HG02885 (cell line): ENCODE results near the gene FBXW8.
"Not testable (repeated sequence)": the region's sequence is repeated elsewhere in the genome, so short reads cannot be mapped to it uniquely, and the experiment has no call there.

Experiments
- ATAC-seq: cut with Tn5 transposase; IDR thresholded peaks from one replicate; pipeline ENCODE4 v1.9.1; 2021; ENCODE audit warnings: mild to moderate bottlenecking; ENCODE audit not compliant: unreplicated experiment, poor library complexity

Gene FBXW8

DNA sequence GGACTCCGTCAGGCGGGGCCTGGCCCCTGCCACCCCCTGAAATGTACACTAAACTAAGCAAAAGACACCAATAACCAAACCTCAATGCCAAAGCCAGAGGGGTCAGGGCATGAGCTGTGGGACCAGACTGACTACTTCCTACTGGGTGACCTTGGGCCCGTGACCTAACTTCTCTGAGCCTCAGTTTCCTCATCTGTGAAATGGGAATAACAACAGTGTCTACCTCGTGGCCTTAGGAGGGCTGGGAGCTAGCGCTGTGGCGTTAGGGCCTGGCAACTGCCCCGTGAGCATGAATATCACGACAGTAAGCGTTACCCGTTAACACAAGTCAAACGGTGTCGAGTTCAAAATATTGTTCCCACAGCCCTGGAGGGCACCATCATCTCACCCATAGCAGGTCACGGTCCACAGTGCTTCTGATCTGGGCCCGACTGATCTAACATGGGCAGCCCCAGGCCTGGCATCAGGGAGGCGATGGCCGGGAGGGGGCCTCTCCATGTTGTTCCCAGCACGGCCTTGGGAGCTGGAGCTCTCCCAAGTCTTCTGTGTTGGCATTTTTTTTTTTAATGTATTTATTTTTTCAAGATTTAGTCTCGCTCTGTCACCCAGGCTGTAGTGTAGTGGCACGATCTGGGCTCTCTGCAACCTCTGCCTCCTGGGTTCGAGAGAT lies 136.2 kb downstream of the FBXW8 start:
- ATAC-seq, result no peak

DNA sequence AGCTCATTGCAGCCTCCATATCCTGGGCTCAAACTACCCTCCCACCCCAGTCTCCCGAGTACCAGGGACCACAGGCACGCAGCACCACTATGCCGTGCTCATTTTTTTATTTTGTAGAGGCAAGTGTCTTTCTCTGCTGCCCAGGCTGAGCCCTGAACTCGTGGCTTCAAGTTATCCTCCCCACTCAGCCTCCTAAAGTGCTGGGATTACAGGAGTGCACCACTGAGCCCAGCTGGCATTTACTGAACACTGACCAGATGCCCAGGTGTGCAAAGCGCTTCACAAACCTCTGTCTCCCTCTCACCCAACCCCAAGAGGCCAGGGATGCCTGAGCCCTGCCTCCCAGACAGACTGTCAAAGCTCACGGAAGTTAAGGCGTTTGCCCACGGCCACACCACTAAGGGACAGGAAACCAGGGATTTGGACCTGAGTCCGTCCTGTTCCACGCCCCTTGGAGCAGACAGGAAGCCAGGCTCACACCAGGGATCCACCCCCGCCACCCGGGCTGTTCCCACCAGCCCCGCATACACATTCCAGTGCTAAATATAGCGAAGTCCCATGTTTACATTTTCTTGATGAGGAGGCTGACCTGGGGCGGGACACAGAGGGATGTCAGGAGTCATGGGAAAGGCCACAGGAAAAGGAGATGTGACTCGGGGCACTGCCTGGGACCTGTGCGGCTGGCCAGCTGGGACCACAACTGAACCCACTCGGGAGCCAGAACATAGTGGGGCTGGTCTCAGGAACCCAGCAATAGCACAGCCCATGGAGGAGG lies 137.2 kb downstream of the FBXW8 start:
- no peak for ATAC-seq

DNA sequence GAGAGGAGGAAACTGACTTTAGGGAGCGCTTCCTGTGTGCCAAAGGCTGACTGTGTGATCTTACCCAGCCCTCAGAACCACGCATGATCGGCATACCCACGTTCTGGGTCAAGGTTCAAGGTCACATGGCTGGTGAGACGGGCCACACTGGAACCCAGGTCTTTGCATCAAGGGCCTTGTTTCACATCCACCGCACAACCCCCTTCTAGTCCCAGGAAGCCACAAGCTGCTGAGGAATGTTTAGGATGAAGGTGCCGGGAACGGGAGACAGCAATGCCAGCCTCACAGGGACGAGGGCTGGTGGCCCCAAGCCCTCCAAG lies 137.8 kb downstream of the FBXW8 start:
- ATAC-seq, result no peak

DNA sequence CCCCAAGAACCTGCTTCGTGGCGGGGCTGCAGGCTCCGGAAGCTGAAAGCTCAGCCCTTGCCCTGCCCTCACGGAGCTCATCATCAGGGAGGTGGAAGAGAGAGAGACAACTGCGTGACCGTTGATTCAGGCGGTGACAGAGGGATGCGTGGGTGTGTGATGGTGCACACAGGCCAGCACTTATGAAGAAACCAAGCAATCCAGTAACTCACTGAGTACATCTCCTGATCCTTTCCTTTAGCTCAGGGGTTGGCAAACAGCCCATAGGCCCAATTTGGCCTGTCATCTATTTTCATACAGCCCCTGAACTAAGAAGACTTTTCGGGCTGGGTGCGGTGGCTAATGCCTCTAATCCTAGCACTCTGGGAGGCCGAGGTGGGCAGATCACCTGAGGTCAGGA lies 138.5 kb downstream of the FBXW8 start:
- ATAC-seq, result no peak

DNA sequence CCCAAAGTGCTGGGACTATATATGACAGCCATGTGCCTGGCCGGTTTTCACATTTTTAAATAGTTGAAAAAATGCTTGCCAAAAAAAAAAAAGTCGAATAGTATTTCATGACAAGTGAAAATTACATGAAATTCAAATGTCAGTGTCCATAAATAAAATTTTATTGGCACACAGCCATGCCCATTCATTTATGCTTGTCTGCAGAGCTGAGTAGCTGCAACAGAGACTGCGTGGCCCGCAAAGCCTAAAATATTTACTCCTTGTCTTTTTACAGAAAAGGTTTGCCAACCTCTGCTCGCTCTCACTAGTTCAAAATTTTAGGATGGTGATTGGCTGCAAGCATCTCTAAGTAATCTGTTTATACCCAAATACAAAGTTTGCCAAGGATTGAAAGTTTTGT lies 139.3 kb downstream of the FBXW8 start:
- ATAC-seq, result no peak

DNA sequence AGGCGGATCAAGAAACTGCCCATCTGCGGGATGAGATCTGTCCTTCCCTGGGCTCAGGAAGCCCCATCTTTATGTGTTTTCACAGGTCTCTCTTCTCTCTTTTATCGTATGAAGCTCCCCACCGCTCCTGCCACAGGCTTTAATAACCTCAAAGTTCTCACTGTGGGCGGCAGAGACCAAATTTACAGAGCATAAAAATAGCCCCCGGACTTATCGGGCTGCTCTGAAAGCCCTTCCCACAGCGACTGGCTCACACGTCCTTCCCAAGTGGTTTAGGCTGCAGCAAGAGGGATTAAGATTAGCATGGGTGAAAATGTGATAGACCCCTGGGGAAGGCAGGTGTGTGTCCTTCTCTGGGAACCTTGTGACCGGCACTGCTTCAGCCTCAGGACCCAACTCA lies 140.6 kb downstream of the FBXW8 start:
- no peak for ATAC-seq

DNA sequence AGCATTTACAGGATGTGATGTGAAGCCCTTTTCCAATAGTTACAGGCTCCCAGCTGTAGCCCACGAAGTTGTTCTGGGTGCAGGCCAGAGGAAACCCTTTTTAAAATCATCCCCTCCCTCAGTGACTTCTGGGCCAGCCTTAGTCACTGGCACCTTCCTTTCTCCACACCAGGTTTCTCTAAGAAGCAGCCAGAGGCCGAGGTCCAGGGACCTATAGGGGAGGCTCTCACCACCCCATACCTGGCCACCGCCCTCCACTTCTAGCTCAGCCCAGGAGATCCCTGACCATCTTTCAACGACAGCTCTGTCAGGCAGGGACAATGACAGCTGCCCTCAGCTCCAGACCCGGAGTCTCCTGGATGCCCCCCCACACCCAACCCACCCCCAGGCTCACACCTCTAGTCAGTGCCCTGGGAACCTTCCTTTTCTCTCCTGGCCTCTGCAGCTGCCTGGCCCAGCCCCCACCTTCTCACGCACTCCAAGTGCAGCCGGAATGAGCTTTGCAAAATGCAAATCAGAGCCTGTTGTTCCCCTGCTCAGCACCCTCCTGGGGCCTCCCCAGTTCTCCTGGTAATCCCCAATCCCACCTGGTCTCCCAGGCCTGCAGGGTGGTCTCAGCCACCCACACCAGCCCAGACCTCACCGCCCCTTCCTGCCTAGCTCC lies 141.8 kb downstream of the FBXW8 start:
- no peak for ATAC-seq

DNA sequence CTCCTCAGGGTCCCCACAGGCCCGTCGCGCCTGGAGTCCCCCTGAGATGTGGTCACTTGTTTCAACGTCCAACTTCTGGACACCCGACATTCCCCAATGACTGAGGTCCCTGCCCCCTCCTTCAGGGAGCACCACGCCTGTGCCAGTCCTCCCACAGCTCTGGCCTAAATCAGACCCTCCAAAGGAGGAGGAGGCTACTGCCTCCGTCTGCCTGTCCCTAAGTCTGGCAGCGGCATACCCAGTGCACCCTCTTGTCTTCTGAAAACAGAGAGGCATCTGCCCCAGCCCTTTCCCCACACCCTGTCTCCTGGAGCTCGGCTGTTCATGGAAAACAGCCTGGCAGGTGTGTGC lies 142.3 kb downstream of the FBXW8 start:
- ATAC-seq, result no peak

DNA sequence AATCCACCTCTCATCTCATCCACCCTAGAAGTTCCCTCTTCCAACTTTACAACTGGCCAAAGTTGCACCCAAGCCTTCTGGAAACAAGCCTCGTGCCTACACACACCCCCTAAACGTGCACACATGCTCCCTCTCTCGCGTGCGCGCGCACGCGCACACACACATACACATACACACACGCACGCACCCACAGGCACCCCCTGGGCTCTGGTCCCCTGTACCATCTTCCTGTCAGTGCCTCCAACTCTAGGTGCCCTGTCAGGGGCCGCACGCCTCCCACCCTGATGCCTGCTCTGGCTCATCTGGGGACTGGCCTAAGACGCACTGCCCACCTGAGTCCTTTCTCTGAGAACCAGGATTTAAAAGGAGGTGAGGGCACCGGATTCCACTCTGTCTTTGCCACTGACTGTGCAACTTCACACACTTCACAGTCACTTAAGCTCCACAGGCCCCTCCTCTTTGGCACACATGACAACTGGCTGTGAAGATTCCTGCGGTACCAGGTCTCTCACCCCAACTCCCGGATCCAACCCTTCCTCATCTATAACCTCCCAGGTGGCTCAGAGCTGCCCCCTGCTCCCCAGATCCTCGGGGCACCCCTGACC lies 142.9 kb downstream of the FBXW8 start:
- ATAC-seq, result no peak

DNA sequence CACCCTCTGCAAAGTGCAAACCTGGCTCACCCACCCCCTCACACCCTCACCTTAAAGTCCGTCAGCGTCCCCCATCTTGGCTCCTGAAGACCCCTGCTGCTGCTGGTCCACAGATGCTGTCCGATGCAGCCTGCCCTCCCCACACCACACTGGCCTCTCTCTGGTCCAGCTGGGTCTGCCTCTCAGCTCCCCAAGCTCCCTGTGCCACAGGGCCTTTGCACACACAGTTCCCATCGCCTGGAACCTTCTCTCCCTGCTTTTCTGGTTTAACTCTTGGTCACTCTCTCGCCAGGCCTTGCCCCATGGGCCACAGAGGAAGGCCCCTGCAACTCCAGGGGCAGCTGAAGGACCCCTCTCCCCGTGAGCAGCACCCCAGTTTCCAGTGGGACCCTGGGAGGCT lies 143.5 kb downstream of the FBXW8 start:
- ATAC-seq, result no peak

DNA sequence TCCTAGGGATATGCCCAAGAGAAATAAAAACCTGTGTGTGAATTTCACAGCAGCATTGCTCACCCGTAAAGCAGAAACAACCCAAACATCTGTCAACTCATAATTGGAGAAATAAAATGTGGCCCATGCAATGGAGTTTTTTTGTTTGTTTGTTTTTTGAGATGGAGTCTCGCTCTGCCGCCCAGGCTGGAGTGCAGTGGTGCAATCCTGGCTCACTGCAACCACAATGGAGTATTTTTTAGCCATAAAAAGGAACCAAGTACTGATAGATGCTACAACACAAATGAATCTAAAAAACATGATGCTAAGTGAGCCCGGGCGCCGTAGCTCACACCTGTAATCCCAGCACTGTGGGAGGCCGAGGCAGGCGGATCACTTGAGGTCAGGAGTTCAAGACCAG lies 146.9 kb downstream of the FBXW8 start:
- ATAC-seq, result not testable (repeated sequence)

DNA sequence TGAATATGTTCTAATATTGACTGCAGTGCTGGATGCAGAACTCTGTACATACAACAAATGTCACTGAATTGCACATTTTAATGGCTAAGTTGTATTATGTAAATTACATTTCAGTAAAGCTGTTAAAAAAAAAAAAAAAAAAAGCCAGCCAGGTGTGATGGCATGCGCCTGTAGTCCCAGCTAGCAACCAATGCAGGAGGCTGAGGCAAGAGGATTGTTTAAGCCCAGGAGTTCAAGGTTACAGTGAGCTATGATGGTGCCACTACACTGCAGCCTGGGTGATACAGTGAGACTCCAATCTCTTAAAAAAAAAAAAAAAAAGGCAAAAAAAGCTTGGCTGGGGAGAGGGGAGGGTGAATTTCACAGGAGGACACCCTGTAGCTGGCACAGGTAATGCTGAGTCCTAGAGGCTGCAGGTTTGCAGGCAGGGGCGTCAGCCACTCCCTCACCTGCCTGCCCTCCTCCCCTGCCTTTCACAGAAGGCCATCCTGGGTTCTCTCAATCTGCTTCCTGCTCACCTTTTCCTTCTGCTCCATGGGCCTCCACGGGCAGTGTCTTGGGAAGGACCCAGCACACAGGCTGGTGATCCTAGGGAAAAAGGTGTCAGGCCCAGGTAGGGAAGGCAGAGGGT lies 147.8 kb downstream of the FBXW8 start:
- no peak for ATAC-seq

DNA sequence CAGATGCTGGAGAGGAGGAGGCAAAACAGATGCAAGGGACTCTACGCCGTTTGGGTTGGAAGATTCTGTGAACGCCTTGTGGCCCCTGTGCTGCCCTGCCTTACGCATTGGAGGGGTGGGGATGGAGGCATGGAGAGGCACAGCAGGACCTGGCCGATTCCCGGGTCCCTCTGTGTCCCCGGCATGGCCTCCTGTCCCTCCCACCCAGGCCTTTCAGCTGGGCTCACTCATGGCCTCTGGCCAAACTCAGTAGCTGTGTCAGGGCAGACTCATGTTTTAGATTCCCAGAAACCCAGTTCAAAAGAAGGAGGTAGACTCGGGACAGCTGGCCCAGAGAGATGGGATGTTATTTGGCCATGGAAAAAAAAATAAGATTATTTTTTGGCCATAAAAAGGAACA lies 148.4 kb downstream of the FBXW8 start:
- ATAC-seq, result no peak

DNA sequence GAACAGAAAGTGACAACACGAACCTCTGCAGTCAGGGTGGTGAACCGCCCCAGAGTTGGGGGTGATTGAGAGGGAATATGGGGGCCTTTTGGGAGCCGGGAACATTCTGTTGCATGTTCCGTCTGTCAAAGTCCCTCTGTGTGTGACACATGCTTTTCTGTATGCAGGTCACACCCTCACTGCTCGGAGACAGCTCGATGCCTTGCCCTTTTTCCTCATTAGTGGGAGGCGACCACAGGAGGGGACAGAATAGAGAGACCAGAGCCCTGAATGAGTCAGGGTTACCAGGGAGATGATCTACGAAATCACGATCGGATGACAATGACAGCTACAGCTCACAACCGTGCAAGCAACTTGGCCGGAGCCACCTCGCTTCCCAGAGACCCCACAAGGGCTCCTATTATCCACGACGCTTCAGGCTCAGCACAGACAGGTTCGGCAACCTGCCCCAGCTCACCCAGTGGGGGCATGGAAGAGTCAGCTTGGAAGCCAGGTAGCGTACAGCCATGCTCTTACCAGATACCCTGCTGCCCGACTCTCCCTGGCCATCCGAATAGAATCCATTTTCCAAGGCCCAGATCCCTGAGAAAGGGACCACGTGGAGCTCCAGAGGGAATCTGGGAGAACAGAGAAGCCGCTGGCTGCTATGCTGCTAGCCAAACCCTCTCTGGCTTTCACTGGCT lies 149.6 kb downstream of the FBXW8 start:
- ATAC-seq, result no peak

DNA sequence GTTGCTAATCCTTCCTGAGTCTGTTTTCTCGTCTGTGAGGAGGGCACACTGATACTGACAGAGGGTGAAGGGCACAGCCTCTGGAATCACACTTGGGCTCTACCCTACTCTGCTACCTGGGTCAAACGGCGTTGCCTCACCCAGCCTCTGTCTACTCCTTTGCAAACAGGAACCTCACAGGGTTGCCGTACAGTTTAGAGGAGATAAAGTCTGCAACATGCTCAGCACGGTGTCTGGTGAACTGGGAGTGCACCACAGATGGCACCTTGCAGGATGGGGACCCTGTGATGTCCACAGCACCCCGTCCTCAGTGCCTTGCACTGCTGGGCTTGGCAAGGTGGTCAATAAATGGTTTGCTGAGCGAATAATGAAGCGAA lies 150.2 kb downstream of the FBXW8 start:
- no peak for ATAC-seq

DNA sequence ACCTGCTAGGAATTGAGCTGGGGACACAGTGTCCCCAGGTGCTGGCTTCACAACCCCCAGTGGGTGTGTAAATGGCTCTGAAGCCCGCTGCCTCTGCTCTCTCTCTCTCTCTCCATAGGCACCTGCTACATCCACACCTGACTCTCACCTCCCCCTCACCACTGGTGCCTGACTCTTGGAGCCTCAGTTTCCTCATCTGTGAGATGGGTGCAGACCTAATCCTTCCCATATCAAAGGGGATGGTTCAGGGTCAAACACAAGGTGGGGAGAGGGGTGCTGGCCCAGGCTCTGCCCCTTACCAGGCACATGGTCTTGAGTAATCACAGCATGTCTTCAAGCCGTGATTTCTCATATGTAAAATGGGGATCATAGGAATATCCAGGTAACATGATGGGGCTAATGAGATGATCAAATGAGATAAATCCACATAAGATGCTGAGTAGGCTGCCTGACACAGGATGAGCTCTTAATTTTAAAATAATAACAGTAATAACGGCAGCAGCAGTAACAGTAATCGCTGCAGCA lies 150.9 kb downstream of the FBXW8 start:
- no peak for ATAC-seq

DNA sequence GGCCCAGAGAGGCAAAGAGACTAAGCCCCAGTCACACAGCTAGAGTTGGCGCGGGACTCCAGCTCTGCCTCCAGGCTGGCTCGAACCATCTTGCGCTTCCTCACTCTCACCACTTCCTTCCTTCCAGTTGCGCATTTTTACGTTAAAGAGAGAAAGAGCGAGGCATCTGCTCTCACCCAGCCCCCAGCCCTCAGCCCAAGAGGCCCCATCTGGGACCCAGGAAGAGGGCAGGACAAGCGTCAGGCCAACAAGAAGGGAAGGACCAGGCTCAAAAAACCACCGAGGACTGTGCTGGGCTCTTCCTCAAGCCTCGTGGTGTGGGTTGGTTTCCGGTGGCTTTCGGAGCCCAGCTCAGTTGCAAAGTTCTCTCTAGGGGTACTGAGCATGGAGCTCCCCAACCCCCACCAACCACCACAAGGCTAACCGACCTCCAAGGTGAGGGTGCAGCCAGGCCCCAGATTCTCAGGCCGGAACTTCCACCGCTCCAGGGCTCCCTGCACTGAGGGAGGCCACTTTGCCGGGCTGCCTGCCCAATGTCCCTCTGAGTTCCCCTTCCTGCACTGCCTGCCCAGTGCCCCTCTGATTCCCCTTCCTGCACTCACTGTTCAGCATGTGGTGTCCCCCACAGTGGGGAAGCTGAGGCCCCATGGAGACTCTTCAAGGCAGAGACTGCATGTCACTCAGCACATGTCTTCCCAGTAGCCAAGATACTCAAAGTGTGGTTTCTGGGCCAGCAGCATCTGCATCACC lies 152.6 kb downstream of the FBXW8 start:
- ATAC-seq, result no peak

DNA sequence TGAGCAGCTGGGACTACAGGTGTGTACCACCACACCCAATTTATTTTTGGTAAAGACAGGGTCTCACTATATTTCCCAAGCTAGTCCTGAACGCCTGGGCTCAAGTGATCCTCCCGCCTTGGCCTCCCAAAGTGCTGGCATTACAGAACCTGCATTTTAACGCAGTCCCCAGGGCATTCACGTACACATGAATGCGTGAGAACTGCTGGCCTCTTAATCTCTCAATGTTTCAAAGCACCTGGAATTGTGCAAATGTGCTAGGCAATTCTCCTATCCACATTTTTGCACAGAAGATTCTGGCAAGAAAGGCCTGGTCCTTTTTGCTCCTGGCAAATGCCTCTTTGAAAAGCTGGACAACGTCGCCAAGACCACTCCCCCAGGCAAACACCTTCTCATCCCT lies 153.3 kb downstream of the FBXW8 start:
- no peak for ATAC-seq

DNA sequence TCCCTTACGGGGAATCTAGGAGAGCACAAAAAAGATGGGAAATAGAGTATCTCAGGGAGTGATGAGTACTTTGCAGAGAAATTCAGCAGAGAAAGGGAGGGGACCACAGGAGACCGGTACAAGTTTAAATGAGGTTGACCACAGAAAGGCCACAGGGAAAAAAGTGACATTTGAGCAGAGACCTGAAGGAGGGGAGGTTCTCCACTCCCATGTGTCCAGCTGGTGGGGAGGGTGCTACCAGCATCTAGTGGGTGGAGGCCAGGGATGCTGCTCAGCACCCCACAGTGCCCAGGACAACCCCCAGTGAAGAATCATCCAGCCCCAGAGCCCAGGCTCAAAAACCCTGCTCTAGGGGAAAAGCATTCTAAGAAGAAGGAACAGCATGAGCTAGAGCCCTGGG lies 153.8 kb downstream of the FBXW8 start:
- no peak for ATAC-seq

DNA sequence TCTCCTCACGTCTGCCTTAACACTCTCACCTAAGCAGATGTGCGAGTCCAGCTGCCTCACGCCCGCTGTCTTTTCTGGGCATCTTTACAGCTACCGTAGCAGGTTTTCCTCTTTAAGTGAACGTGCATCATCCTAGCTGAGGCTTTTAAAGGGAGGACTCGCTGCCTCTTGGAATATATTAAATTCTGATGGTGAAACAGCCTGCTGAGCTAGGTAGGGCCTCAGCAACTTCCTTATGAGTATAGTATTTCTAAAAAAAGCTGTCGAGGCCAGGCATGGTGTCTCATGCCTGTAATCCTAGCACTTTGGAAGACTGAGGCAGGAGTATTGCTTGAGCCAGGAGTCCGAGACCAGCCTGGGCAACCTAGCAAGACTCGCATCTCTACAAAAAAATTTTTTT lies 156.3 kb downstream of the FBXW8 start:
- no peak for ATAC-seq
